ENCODE data around the gene CDC20B.

CDC20B gene

DNA sequence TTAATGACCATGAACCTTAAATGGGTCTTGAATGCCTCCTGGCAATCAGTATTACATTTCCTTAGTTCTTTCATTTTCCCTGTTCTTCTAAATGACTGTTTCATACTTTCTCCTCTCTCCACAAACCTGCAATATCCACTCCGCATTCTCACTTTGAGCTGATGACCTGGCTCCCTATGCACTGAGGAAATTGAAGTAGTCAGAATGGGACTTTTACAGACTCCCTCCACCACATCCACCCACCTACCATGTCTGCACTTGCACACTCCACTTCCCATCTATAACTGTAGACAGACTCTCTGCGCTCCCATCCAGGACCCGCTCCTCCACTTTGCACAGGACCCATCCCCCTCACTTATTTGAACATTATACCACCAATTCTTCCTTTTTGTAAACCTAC, 106.7 kb downstream of the CDC20B start:
- Histone ChIP-seq H3K27ac (ENCODE audit: low read depth, low read length) (no peak overlapping the region), H3K4me3 (ENCODE audit: low read depth, low read length) (no peak overlapping the region), H2AFZ (ENCODE audit: low read length, unreplicated experiment) (no peak overlapping the region), H3K4me1 (ENCODE audit: control insufficient read depth, insufficient read depth, low read length, unreplicated experiment) (peaks cover 16% of the 10 kb centered on the region), H3K27me3 (ENCODE audit: insufficient read depth, low read length) (no peaks in the 10 kb centered on the region), H3K36me3 (ENCODE audit: insufficient read depth, low read length) (no peaks in the 10 kb centered on the region), H3K79me2 (ENCODE audit: control insufficient read depth, insufficient read depth, low read length, unreplicated experiment) (no peaks in the 10 kb centered on the region)

GRCh38 chr5:55064523-55064922, 108.5 kb downstream of the CDC20B start:
- peaks cover 16% of the 10 kb centered on the region for H3K4me1 ChIP-seq (ENCODE audit: control insufficient read depth, insufficient read depth, low read length, unreplicated experiment)
- H2AFZ ChIP-seq (ENCODE audit: low read length, unreplicated experiment), result no peak overlapping the region
- H3K79me2 ChIP-seq (ENCODE audit: control insufficient read depth, insufficient read depth, low read length, unreplicated experiment), result no peaks in the 10 kb centered on the region
- H3K4me3 ChIP-seq (ENCODE audit: low read depth, low read length), result no peak overlapping the region
- no peaks in the 10 kb centered on the region for H3K27me3 ChIP-seq (ENCODE audit: insufficient read depth, low read length)
- no peak overlapping the region for H3K27ac ChIP-seq (ENCODE audit: low read depth, low read length)
- H3K36me3 ChIP-seq (ENCODE audit: insufficient read depth, low read length), result no peaks in the 10 kb centered on the region

DNA sequence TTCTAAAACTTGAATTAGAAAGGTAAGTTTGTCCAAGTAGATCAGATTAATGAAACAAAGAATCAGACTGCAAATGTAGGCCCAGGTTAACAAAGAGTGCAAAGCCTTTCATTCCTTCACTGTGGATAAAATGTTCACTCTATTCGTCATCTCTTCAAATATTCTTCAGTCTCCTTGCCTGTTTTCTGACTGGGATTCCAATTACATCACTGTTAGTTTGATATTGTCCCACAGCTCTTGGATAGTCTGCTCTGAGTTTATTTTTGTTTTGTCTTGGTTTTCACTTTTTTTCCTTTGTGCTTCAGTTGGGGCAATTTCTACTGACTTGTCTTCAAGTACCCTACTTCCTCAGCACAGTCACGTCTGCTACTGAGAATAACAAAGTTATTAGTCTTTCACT, 109.1 kb downstream of the CDC20B start:
- Histone ChIP-seq H3K27ac (ENCODE audit: low read depth, low read length) (peak overlapping the region; percentile 46), H3K27me3 (ENCODE audit: insufficient read depth, low read length) (no peaks in the 10 kb centered on the region), H3K4me1 (ENCODE audit: control insufficient read depth, insufficient read depth, low read length, unreplicated experiment) (peaks cover 21% of the 10 kb centered on the region), H3K36me3 (ENCODE audit: insufficient read depth, low read length) (no peaks in the 10 kb centered on the region), H2AFZ (ENCODE audit: low read length, unreplicated experiment) (no peak overlapping the region), H3K79me2 (ENCODE audit: control insufficient read depth, insufficient read depth, low read length, unreplicated experiment) (no peaks in the 10 kb centered on the region), H3K4me3 (ENCODE audit: low read depth, low read length) (no peak overlapping the region)

GRCh38 chr5:55063220-55063863, 109.6 kb downstream of the CDC20B start:
- H2AFZ ChIP-seq (ENCODE audit: low read length, unreplicated experiment), result no peak overlapping the region
- H3K27me3 ChIP-seq (ENCODE audit: insufficient read depth, low read length), result no peaks in the 10 kb centered on the region
- peaks cover 27% of the 10 kb centered on the region for H3K4me1 ChIP-seq (ENCODE audit: control insufficient read depth, insufficient read depth, low read length, unreplicated experiment)
- no peak overlapping the region for H3K4me3 ChIP-seq (ENCODE audit: low read depth, low read length)
- H3K36me3 ChIP-seq (ENCODE audit: insufficient read depth, low read length), result no peaks in the 10 kb centered on the region
- peak overlapping the region; percentile 46 for H3K27ac ChIP-seq (ENCODE audit: low read depth, low read length)
- H3K79me2 ChIP-seq (ENCODE audit: control insufficient read depth, insufficient read depth, low read length, unreplicated experiment), result no peaks in the 10 kb centered on the region
